Astrocyte of the spinal cord (primary cell): ENCODE measurements around the gene MDN1.

Experiments used
- DNase-seq: peaks from one replicate; pipeline ENCODE4 v3.0.0; 2011; ENCODE audit warnings: low read depth, low spot score
- H3K4me3 ChIP-seq: 2 replicates; pipeline ENCODE4 v1.5.1; 2011; ENCODE audit warnings: low read depth, mild to moderate bottlenecking, low read length, moderate library complexity
- CTCF ChIP-seq: IDR thresholded peaks from 2 replicates; pipeline ENCODE4 v1.5.1; 2012; ENCODE audit warnings: low read depth, mild to moderate bottlenecking, low read length, inconsistent platforms
- in situ Hi-C: cut with HindIII; loops from 2 replicates; pipeline ENCODE4 v1.10.0; 2017; ENCODE audit warnings: low sequenced_read_pairs

Gene MDN1

GRCh38 chr6:89630488-89630887 lies 189.1 kb downstream of the MDN1 start:
- TF ChIP-seq CTCF, result no peak
- no peak for DNase-seq
- no peak overlapping the region for H3K4me3 ChIP-seq
- in situ Hi-C loops, result no loop called here

GRCh38 chr6:89623749-89624148 lies 195.8 kb downstream of the MDN1 start:
- in situ Hi-C loops, result no loop called here
- no peak overlapping the region for H3K4me3 ChIP-seq
- no peak for DNase-seq
- TF ChIP-seq CTCF, result no peak

GRCh38 chr6:89619567-89619966 lies 200.0 kb downstream of the MDN1 start:
- H3K4me3 ChIP-seq, result no peak overlapping the region
- TF ChIP-seq CTCF, result no peak
- no peak for DNase-seq
- in situ Hi-C loops, result no loop called here

- H3K4me3 ChIP-seq, result no peak overlapping the region
- in situ Hi-C loops, result no loop called here
- DNase-seq, result no peak
- TF ChIP-seq CTCF, result no peak
Measured at GRCh38 chr6:89618026-89618425, 201.6 kb downstream of the MDN1 start.

GRCh38 chr6:89616531-89616930 lies 203.1 kb downstream of the MDN1 start:
- DNase-seq, result no peak
- H3K4me3 ChIP-seq, result no peak overlapping the region
- TF ChIP-seq CTCF, result no peak
- in situ Hi-C loops, result no loop called here

GRCh38 chr6:89615882-89616281 lies 203.7 kb downstream of the MDN1 start:
- DNase-seq, result no peak
- no peak overlapping the region for H3K4me3 ChIP-seq
- in situ Hi-C loops, result no loop called here
- no peak for TF ChIP-seq CTCF

GRCh38 chr6:89613790-89614189 lies 205.8 kb downstream of the MDN1 start:
- TF ChIP-seq CTCF, result no peak
- no peak overlapping the region for H3K4me3 ChIP-seq
- in situ Hi-C loops, result no loop called here
- no peak for DNase-seq
